Duodenal mucosa (tissue), 2 donors: ENCODE results near the gene HK3.
A peak's percentile ranks its signal among the peaks of the same experiment; 100 is the strongest.

ENCODE experiments used
- H3K27ac ChIP-seq: one replicate; pipeline ENCODE4 v1.7.0; 2013; ENCODE audit warnings: low read depth, low read length
- H3K27me3 ChIP-seq, 2 donors: one replicate each; pipeline ENCODE4 v1.7.0; 2013; ENCODE audit warnings: low read length in 2 of 2, control low read depth in 1 of 2; ENCODE audit not compliant: insufficient read depth in 2 of 2, control insufficient read depth in 1 of 2
- H3K36me3 ChIP-seq, 2 donors: one replicate each; pipeline ENCODE4 v1.7.0; 2013; ENCODE audit warnings: low read length in 2 of 2, control low read depth in 1 of 2; ENCODE audit not compliant: insufficient read depth in 2 of 2, control insufficient read depth in 1 of 2
- H3K4me1 ChIP-seq, 2 donors: one replicate each; pipeline ENCODE4 v1.7.0; 2013; ENCODE audit warnings: low read length in 2 of 2, control low read depth in 1 of 2; ENCODE audit not compliant: insufficient read depth in 2 of 2, control insufficient read depth in 1 of 2
- H3K4me3 ChIP-seq, 2 donors: one replicate each; pipeline ENCODE4 v1.7.0; 2013; ENCODE audit warnings: low read length in 2 of 2, low read depth in 1 of 2
- H3K9ac ChIP-seq, 2 donors: one replicate each; pipeline ENCODE4 v1.7.0; 2013; ENCODE audit warnings: low read length in 2 of 2, low read depth in 1 of 2
- H3K9me3 ChIP-seq, 2 donors: one replicate each; pipeline ENCODE4 v1.7.0; 2013; ENCODE audit warnings: low read length in 2 of 2, control low read depth in 1 of 2; ENCODE audit not compliant: control insufficient read depth in 1 of 2

Gene HK3

GRCh38 chr5:176899296-176899891, at the start of gene HK3:
Gene HK3, minus strand, starts transcription at chr5:176899346. Its CDS starts 3,187 bp downstream, at chr5:176896159.
- peaks cover 0 to 4% of the 10 kb centered on the region in 2 donors for H3K27me3 ChIP-seq
- peaks cover 9 to 13% of the 10 kb centered on the region in 2 donors for H3K36me3 ChIP-seq
- H3K4me3 ChIP-seq: peak within 1 kb of the TSS in 1 of 2 donors; percentile 17
- H3K4me1 ChIP-seq: no peaks in the 10 kb centered on the region
- H3K27ac ChIP-seq: no peak within 1 kb of the TSS
- no peaks in the 10 kb centered on the region for H3K9me3 ChIP-seq
- no peak within 1 kb of the TSS for H3K9ac ChIP-seq

GRCh38 chr5:176948458-176948857, 49.3 kb upstream of the HK3 start:
- Histone ChIP-seq H3K4me1 (no peaks in the 10 kb centered on the region), H3K9ac (no peak overlapping the region), H3K36me3 (peaks cover 14 to 43% of the 10 kb centered on the region in 2 donors), H3K27ac (no peak overlapping the region), H3K4me3 (no peak overlapping the region), H3K9me3 (no peaks in the 10 kb centered on the region), H3K27me3 (no peaks in the 10 kb centered on the region)

- Histone ChIP-seq H3K4me1 (no peaks in the 10 kb centered on the region), H3K4me3 (no peak overlapping the region), H3K36me3 (peaks cover 19 to 49% of the 10 kb centered on the region in 2 donors)
These were observed 48.7 kb upstream of the HK3 start for GRCh38 chr5:176947847-176948246.

GRCh38 chr5:176944268-176944667, 45.1 kb upstream of the HK3 start:
- no peaks in the 10 kb centered on the region for H3K4me1 ChIP-seq
- no peaks in the 10 kb centered on the region for H3K27me3 ChIP-seq
- H3K9ac ChIP-seq: no peak overlapping the region
- H3K9me3 ChIP-seq: no peaks in the 10 kb centered on the region
- H3K36me3 ChIP-seq: peaks cover 21 to 64% of the 10 kb centered on the region in 2 donors
- no peak overlapping the region for H3K4me3 ChIP-seq
- H3K27ac ChIP-seq: no peak overlapping the region

More at GRCh38 chr5:176947847-176948246, 48.7 kb upstream of the HK3 start:
- H3K27ac ChIP-seq: no peak overlapping the region
- no peak overlapping the region for H3K9ac ChIP-seq
- H3K27me3 ChIP-seq: no peaks in the 10 kb centered on the region
- no peaks in the 10 kb centered on the region for H3K9me3 ChIP-seq

GRCh38 chr5:176943816-176944215, 44.7 kb upstream of the HK3 start:
- H3K36me3 ChIP-seq: peaks cover 19 to 64% of the 10 kb centered on the region in 2 donors
- H3K9me3 ChIP-seq: no peaks in the 10 kb centered on the region
- H3K4me1 ChIP-seq: no peaks in the 10 kb centered on the region
- H3K9ac ChIP-seq: no peak overlapping the region
- no peak overlapping the region for H3K27ac ChIP-seq
- H3K27me3 ChIP-seq: no peaks in the 10 kb centered on the region
- H3K4me3 ChIP-seq: no peak overlapping the region

GRCh38 chr5:176941951-176942350, 42.8 kb upstream of the HK3 start:
- Histone ChIP-seq H3K27ac (no peak overlapping the region), H3K36me3 (peaks cover 15 to 65% of the 10 kb centered on the region in 2 donors), H3K9me3 (no peaks in the 10 kb centered on the region), H3K9ac (no peak overlapping the region), H3K4me3 (no peak overlapping the region), H3K4me1 (no peaks in the 10 kb centered on the region), H3K27me3 (no peaks in the 10 kb centered on the region)

GRCh38 chr5:176938472-176938871, 39.3 kb upstream of the HK3 start:
- no peaks in the 10 kb centered on the region for H3K9me3 ChIP-seq
- peaks cover 13 to 60% of the 10 kb centered on the region in 2 donors for H3K36me3 ChIP-seq
- H3K4me3 ChIP-seq: no peak overlapping the region
- no peak overlapping the region for H3K9ac ChIP-seq
- H3K4me1 ChIP-seq: peaks cover 0 to 8% of the 10 kb centered on the region in 2 donors
- no peaks in the 10 kb centered on the region for H3K27me3 ChIP-seq
- no peak overlapping the region for H3K27ac ChIP-seq

GRCh38 chr5:176935017-176935416, 35.9 kb upstream of the HK3 start:
- H3K36me3 ChIP-seq: peaks cover 10 to 50% of the 10 kb centered on the region in 2 donors
- H3K4me3 ChIP-seq: no peak overlapping the region
- H3K4me1 ChIP-seq: peaks cover 0 to 12% of the 10 kb centered on the region in 2 donors
- H3K27ac ChIP-seq: no peak overlapping the region
- no peak overlapping the region for H3K9ac ChIP-seq
- H3K27me3 ChIP-seq: no peaks in the 10 kb centered on the region
- no peaks in the 10 kb centered on the region for H3K9me3 ChIP-seq

GRCh38 chr5:176934309-176934930, 35.3 kb upstream of the HK3 start:
- H3K4me1 ChIP-seq: peaks cover 0 to 12% of the 10 kb centered on the region in 2 donors
- no peaks in the 10 kb centered on the region for H3K27me3 ChIP-seq
- H3K9ac ChIP-seq: no peak overlapping the region
- no peak overlapping the region for H3K27ac ChIP-seq
- H3K36me3 ChIP-seq: peaks cover 10 to 44% of the 10 kb centered on the region in 2 donors
- H3K4me3 ChIP-seq: no peak overlapping the region
- no peaks in the 10 kb centered on the region for H3K9me3 ChIP-seq

GRCh38 chr5:176929654-176930053, 30.5 kb upstream of the HK3 start:
- Histone ChIP-seq H3K27ac (no peak overlapping the region), H3K36me3 (peaks cover 10 to 35% of the 10 kb centered on the region in 2 donors), H3K27me3 (no peaks in the 10 kb centered on the region), H3K9me3 (no peaks in the 10 kb centered on the region), H3K9ac (no peak overlapping the region), H3K4me1 (peaks cover 0 to 3% of the 10 kb centered on the region in 2 donors), H3K4me3 (no peak overlapping the region)
